Epithelial cell of proximal tubule (primary cell): ENCODE data around the gene HORMAD2. TPM values are rescaled to one million over a fixed set of nuclear protein-coding genes. Genes with fewer than 3 reads are reported as not detected.

Experiments
- DNase-seq: peaks from one replicate; pipeline ENCODE4 v3.0.0-alpha.2; 2011; ENCODE audit warnings: low read depth
- H3K4me3 ChIP-seq: 2 replicates; pipeline ENCODE4 v1.5.1; 2011; ENCODE audit warnings: low read depth, mild to moderate bottlenecking, low read length
- CTCF ChIP-seq: conservative IDR thresholded peaks from 2 replicates; pipeline ENCODE4 v1.5.1; 2012; ENCODE audit warnings: low read depth, mild to moderate bottlenecking, low read length
- total RNA-seq: library from RNA; depleted of rRNA; stranded (reverse); fragments of >200 nt; gene quantifications from 2 replicates; pipeline ENCODE4 v1.2.3, GENCODE V29; 2015

The HORMAD2 gene
- total RNA-seq, 1 donor from 2014 or later = not detected

GRCh38 chr22:30158744-30159500 lies 78.7 kb downstream of the HORMAD2 start:
- H3K4me3 ChIP-seq = no peak overlapping the region
- no peak for DNase-seq
- no peak for TF ChIP-seq CTCF

- no peak overlapping the region for H3K4me3 ChIP-seq
- DNase-seq = peak; percentile 39
- TF ChIP-seq CTCF = no peak
These were observed 79.5 kb downstream of the HORMAD2 start for GRCh38 chr22:30159561-30160353.

- no peak for DNase-seq
- no peak for TF ChIP-seq CTCF
- no peak overlapping the region for H3K4me3 ChIP-seq
These were observed 80.8 kb downstream of the HORMAD2 start for GRCh38 chr22:30161051-30161469.

- TF ChIP-seq CTCF = no peak
- H3K4me3 ChIP-seq = no peak overlapping the region
- no peak for DNase-seq
These were observed 87.0 kb downstream of the HORMAD2 start for GRCh38 chr22:30167296-30167695.

- no peak for DNase-seq
- no peak for TF ChIP-seq CTCF
- H3K4me3 ChIP-seq = no peak overlapping the region
These were observed 87.5 kb downstream of the HORMAD2 start for GRCh38 chr22:30167734-30168133.

- no peak overlapping the region for H3K4me3 ChIP-seq
- DNase-seq = no peak
- no peak for TF ChIP-seq CTCF
These were observed 88.7 kb downstream of the HORMAD2 start for GRCh38 chr22:30169002-30169401.

GRCh38 chr22:30170129-30170528 lies 89.9 kb downstream of the HORMAD2 start:
- no peak for DNase-seq
- H3K4me3 ChIP-seq = no peak overlapping the region
- no peak for TF ChIP-seq CTCF
